VCaP (cell line): ENCODE data around the gene PARVG.

Experiments used
- H3K27ac ChIP-seq: fragments of 450-650 bp; 2 replicates; pipeline ENCODE4 v1.5.1; 2017
- TF ChIP-seq, protein P1 (sequence below): fragments of 450-650 bp; conservative IDR thresholded peaks from 2 replicates; pipeline ENCODE4 v1.5.1; 2017; ENCODE audit warnings: mild to moderate bottlenecking, moderate library complexity

PARVG gene

DNA sequence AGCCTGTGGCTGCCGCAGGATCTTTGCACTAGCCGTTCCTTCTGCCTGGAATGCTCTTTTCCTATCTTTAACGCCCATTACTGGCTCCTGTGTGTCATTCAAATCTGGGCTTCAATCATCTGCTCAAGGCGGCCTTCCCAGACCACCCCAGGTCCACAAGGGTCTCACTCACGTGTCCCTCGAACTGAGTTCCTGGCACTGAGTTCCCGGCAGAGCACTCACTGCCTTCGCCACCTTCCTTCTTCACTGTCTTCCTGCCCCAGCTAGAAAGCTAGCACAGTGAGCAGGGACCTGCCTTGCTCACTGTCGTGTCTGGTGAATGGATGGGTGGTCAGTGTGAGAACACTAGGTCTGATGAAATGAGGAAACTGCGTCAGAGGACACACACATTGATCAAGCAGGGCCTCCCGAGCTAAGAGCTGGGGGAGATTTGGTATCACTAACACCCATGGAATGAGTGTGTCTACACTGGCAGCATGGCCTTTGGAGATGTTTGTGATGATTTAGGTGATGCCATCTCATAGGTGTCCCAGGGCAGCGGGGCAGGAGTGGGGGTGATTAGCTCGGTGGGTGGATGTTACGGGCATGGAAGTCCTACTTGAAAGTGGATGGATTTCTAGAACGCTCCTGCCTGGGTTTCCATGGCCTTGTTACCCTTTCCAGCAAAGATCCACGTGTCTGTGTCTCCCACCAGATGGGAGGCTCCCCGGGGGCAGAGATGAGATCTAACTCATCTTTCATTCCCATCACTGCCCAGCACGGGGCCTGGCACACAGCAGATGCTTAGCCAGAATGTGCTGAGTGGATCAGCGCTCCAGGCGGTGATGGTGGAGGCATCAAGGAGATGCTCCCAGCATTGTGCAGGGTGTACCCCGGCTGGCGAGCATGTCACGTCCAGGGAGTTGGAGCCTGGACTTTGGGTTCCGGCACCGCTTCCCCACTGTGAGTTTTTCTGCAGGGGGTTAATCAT is 67.5 kb downstream of the PARVG start:
- H3K27ac ChIP-seq, result no peak overlapping the region
- TF ChIP-seq, protein P1, sequence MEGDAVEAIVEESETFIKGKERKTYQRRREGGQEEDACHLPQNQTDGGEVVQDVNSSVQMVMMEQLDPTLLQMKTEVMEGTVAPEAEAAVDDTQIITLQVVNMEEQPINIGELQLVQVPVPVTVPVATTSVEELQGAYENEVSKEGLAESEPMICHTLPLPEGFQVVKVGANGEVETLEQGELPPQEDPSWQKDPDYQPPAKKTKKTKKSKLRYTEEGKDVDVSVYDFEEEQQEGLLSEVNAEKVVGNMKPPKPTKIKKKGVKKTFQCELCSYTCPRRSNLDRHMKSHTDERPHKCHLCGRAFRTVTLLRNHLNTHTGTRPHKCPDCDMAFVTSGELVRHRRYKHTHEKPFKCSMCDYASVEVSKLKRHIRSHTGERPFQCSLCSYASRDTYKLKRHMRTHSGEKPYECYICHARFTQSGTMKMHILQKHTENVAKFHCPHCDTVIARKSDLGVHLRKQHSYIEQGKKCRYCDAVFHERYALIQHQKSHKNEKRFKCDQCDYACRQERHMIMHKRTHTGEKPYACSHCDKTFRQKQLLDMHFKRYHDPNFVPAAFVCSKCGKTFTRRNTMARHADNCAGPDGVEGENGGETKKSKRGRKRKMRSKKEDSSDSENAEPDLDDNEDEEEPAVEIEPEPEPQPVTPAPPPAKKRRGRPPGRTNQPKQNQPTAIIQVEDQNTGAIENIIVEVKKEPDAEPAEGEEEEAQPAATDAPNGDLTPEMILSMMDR, result no peak

DNA sequence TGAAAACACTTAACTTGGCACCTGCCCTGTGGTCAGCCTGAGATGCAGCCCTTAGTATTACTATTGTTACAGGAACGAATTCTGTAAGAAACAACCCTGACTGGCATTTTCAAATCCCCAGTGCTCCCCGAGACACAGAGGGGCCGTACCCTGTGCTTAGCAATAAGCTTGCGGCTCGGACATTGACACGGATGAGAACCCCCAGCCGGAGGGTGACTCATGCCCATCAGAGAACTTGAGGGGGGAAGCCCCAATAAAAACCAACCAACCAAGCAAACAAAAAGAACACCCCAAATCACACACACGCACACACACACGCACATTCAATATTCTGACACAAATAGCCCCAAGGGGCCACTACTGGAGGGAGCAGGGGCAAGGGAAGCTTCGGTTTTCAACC is 68.2 kb downstream of the PARVG start:
- TF ChIP-seq, protein P1, result no peak

DNA sequence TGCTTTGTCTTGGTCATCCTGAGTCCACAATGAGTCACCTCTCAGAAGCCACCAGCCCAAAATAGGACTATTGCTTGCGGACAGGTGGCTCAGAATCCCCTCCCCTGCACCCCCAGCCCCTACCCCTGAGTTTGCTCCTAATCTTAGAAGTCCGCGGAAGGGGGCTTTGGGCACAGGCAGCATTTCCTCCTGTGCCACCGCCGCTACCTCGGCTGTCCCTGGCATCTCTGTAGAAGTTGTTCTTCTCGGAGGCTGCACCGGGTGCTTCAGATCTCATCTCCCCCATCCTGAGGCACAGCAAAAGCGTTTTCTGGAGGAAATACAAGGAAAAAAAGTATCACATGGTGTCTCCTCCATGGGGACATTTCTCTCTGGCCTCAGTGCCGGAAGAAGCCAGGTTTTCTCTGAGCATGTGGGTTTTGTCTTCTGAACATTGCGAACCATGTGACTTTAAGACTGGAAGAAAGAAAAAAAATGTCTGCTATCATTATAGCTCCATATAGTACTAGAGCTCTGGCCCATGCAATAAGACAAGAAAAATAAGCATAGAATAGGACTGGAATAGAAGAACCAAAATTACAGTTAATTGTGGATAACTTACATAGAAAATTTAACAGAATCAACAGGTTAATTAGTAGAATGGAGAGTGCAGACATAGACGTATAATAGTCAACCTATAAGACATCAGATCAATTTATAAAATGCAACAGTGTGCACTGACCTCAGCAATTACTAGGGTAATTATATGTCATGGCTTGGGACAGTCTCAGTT is 68.8 kb downstream of the PARVG start:
- TF ChIP-seq, protein P1, result no peak
- no peak overlapping the region for H3K27ac ChIP-seq

More for the DNA sequence above, 68.2 kb downstream of the PARVG start:
- H3K27ac ChIP-seq, result no peak overlapping the region

DNA sequence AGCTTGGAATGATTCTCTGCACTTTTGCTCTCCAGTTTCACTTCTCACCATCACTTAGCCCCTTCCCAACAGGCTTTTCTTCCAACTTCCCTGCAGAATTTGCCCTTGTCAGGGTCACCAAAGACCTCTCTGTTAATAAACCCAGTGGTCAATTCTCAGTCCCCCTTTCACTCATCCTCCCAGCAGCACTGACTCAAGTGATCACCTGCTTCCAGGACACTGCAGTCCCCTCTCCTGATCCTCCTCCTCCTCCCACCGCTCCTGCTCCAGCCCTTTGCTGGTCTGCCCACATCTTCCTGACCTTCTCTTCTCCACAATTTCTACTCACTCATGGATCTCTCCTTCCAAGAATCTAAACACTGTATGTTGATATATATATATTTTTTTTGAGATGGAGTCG is 74.1 kb downstream of the PARVG start:
- TF ChIP-seq, protein P1, result no peak
- H3K27ac ChIP-seq, result no peak overlapping the region

DNA sequence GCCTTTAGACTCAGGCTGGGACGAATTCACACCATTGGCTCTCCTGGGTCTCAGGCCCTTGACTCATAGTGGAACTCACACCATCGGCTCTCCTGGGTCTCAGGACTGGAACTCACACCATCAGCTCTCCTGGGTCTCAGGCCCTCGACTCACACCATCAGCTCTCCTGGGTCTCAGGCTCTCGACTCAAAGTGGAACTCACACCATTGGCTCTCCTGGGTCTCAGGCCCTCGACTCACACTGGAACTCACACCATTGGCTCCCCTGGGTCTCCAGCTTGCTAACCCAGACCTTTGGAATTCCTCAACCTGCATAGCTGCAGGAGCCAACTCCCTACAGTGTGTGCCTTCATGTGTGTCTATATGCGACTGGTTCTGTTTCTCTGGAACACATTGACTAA is 75.4 kb downstream of the PARVG start:
- TF ChIP-seq, protein P1, result no peak
- H3K27ac ChIP-seq, result no peak overlapping the region

DNA sequence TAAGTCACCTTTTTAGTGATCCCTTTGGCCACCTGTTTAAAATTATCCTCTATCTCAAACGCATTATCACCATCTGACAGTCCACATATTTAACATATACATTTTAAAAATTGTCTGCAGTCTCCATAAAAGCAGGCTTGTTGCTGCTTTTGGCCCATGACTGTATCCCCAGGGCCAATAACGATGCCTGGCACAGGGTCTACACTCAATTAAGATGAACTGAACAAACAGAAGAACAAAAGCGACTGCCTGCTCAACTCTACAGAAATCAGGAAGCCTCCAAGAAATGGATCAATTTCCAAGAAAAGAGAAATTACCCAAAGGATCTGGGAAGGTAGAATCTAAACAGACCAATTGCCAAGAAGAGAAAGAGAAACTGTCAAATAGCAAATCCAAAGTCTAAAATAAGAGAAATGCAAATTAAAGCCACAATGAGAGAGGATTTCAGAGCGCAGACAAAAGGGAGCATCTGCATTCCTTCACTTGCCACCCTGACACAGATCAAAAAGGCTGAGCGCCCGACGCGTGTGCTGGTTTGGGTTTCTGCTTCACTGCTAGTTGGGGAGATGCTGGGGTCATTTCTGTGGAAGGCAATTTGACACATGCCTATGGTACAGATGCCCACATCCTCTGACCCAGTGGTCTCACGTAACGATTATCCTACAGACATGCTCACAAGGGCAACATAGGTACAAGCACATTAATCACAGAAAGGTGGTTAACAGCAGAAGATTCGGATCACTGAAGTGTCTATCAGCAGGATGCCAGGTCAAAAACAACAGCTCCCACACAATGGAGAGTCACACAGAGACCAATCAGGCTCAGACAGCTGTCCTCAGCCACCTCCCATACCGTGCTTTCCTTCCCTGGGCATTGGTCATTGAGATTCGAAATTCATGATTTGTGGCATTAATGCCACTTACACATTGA is 76.1 kb downstream of the PARVG start:
- TF ChIP-seq, protein P1, result no peak
- H3K27ac ChIP-seq, result no peak overlapping the region
